H1 (cell line): ENCODE data around the gene LENG9. TPM values are rescaled to one million over a fixed set of nuclear protein-coding genes. Genes with fewer than 3 reads are reported as not detected.
A peak's percentile ranks its signal among the peaks of the same experiment; 100 is the strongest.

Experiments used
- CTCF ChIA-PET: fragments of 300-600 bp; sonication (Branson Sonifier 250); formaldehyde crosslinking; loops from one replicate; lab custom pipeline; 2021; ENCODE audit not compliant: partially characterized antibody; lab: Charles Lee
- POLR2A ChIA-PET: fragments of 300-600 bp; sonication (Branson Sonifier 250); formaldehyde crosslinking; loops from one replicate; lab custom pipeline; 2021; ENCODE audit warnings: inconsistent platforms; ENCODE audit not compliant: partially characterized antibody; lab: Charles Lee
- DNase-seq, 2 experiments: peaks; one replicate each; pipeline versions ENCODE4 v3.0.0 to v3.0.0-alpha.2; 2010 to 2022; ENCODE audit warnings: low spot score in 2 of 2, low read depth in 1 of 2, mixed read lengths in 1 of 2
- FAIRE-seq: peaks from 2 replicates; lab custom pipeline; 2011; peaks lifted over from hg19 to GRCh38; lab: Jason Lieb, UNC
- H2AFZ ChIP-seq: 2 replicates; pipeline ENCODE4 v1.8.1; 2012; ENCODE audit warnings: low read length, inconsistent platforms
- H2AK5ac ChIP-seq: 2 replicates; pipeline ENCODE4 v1.6.1; 2013; ENCODE audit warnings: low read depth, low read length
- H2BK120ac ChIP-seq: replicated peaks from 2 replicates; pipeline ENCODE3; 2013; ENCODE audit warnings: low read depth, low read length, inconsistent platforms
- H2BK12ac ChIP-seq: 2 replicates; pipeline ENCODE4 v1.6.1; 2013; ENCODE audit warnings: low read depth, low read length
- H2BK15ac ChIP-seq: 2 replicates; pipeline ENCODE4 v1.6.1; 2013; ENCODE audit warnings: low read length
- H2BK20ac ChIP-seq: 2 replicates; pipeline ENCODE4 v1.6.1; 2013; ENCODE audit warnings: low read length
- H2BK5ac ChIP-seq: 2 replicates; pipeline ENCODE4 v1.6.1; 2013; ENCODE audit warnings: low read depth, low read length
- H3K14ac ChIP-seq: 2 replicates; pipeline ENCODE4 v1.6.1; 2013; ENCODE audit warnings: inconsistent platforms; ENCODE audit not compliant: insufficient read length
- H3K18ac ChIP-seq: 2 replicates; pipeline ENCODE4 v1.6.1; 2013; ENCODE audit warnings: low read length; ENCODE audit errors: extremely low read depth
- H3K23ac ChIP-seq: 2 replicates; pipeline ENCODE4 v1.6.1; 2013; ENCODE audit warnings: inconsistent platforms; ENCODE audit not compliant: insufficient read length
- H3K23me2 ChIP-seq: 2 replicates; pipeline ENCODE4 v1.6.1; 2013; ENCODE audit warnings: low read depth, low read length
- H3K27ac ChIP-seq: 2 replicates; pipeline ENCODE4 v1.6.1; 2011; ENCODE audit warnings: low read depth, low read length, inconsistent platforms
- H3K27me3 ChIP-seq, 4 experiments: replicated peaks in 1 of 4; 1 replicate in 1 of 4; 2 replicates in 3 of 4; pipeline versions ENCODE4 v1.6.1 to v1.8.1; 2011 to 2013; ENCODE audit warnings: low read length in 3 of 4, mild to moderate bottlenecking in 3 of 4, inconsistent platforms in 2 of 4, mixed read lengths in 2 of 4, moderate library complexity in 1 of 4; ENCODE audit not compliant: control insufficient read depth in 3 of 4, insufficient read depth in 3 of 4; ENCODE audit errors: extremely low read depth in 1 of 4
- H3K36me3 ChIP-seq, 4 experiments: 2 replicates each; pipeline versions ENCODE4 v1.6.1 to v1.8.1; 2011 to 2013; ENCODE audit warnings: mild to moderate bottlenecking in 4 of 4, low read length in 3 of 4, moderate library complexity in 2 of 4, control low read depth in 1 of 4, inconsistent platforms in 1 of 4; ENCODE audit not compliant: insufficient read depth in 4 of 4, control insufficient read depth in 2 of 4
- H3K4ac ChIP-seq: replicated peaks from 2 replicates; pipeline ENCODE3; 2013; ENCODE audit warnings: low read length, low read depth, mixed read lengths, inconsistent platforms; ENCODE audit not compliant: insufficient read length
- H3K4me1 ChIP-seq, 4 experiments: replicated peaks in 1 of 4; 1 replicate in 1 of 4; 2 replicates in 3 of 4; pipeline versions ENCODE4 v1.6.1 to v1.8.1; 2011 to 2013; ENCODE audit warnings: low read length in 3 of 4, inconsistent platforms in 2 of 4, mixed read lengths in 1 of 4; ENCODE audit not compliant: insufficient read depth in 4 of 4, control insufficient read depth in 3 of 4
- H3K4me2 ChIP-seq, 2 experiments: 2 replicates each; pipeline versions ENCODE4 v1.6.1 to v1.8.1; 2011 to 2013; ENCODE audit warnings: low read depth in 2 of 2, low read length in 2 of 2, control low read depth in 1 of 2, inconsistent platforms in 1 of 2, mild to moderate bottlenecking in 1 of 2; ENCODE audit not compliant: insufficient read depth in 1 of 2
- H3K4me3 ChIP-seq, 4 experiments: fragments of 200-600, 300-600 bp in 1 of 4; sonication (generic), shearing (Covaris generic), sonication (Bioruptor Twin) in 1 of 4; 2 replicates each; pipeline versions ENCODE4 v1.5.1 to v1.8.1; 2011 to 2016; ENCODE audit warnings: low read length in 4 of 4, low read depth in 3 of 4, control low read depth in 2 of 4, inconsistent platforms in 2 of 4, mild to moderate bottlenecking in 2 of 4, mixed read lengths in 1 of 4, moderate library complexity in 1 of 4; ENCODE audit not compliant: insufficient read depth in 2 of 4; ENCODE audit errors: extremely low read depth in 1 of 4
- H3K56ac ChIP-seq: replicated peaks from 2 replicates; pipeline ENCODE3; 2013; ENCODE audit warnings: low read depth, mild to moderate bottlenecking, mixed read lengths, low read length, inconsistent platforms; ENCODE audit not compliant: insufficient read length
- H3K79me1 ChIP-seq: 2 replicates; pipeline ENCODE4 v1.6.1; 2013; ENCODE audit warnings: low read depth, low read length, control low read depth
- H3K79me2 ChIP-seq, 2 experiments: 2 replicates each; pipeline versions ENCODE4 v1.6.1 to v1.8.1; 2012 to 2013; ENCODE audit warnings: low read length in 2 of 2, mild to moderate bottlenecking in 2 of 2, inconsistent platforms in 1 of 2; ENCODE audit not compliant: insufficient read depth in 2 of 2, control insufficient read depth in 1 of 2
- H3K9ac ChIP-seq, 4 experiments: replicated peaks in 1 of 4; 1 replicate in 1 of 4; 2 replicates in 3 of 4; pipeline versions ENCODE4 v1.6.1 to v1.8.1; 2011 to 2013; ENCODE audit warnings: low read depth in 3 of 4, low read length in 3 of 4, control low read depth in 2 of 4, mild to moderate bottlenecking in 2 of 4, moderate library complexity in 2 of 4, inconsistent platforms in 1 of 4; ENCODE audit errors: extremely low read depth in 1 of 4
- H3K9me3 ChIP-seq, 2 experiments: 2 replicates each; pipeline versions ENCODE4 v1.6.1 to v1.8.1; 2012 to 2013; ENCODE audit warnings: mild to moderate bottlenecking in 2 of 2, moderate library complexity in 2 of 2, control low read depth in 1 of 2, inconsistent platforms in 1 of 2, low read depth in 1 of 2, low read length in 1 of 2, mixed read lengths in 1 of 2; ENCODE audit not compliant: insufficient read depth in 2 of 2
- H4K20me1 ChIP-seq, 2 experiments: replicated peaks in 1 of 2; 2 replicates each; pipeline versions ENCODE3 to v1.8.1; 2011 to 2013; ENCODE audit warnings: inconsistent platforms in 2 of 2, low read length in 2 of 2, mild to moderate bottlenecking in 1 of 2; ENCODE audit not compliant: insufficient read depth in 2 of 2, control insufficient read depth in 1 of 2
- H4K5ac ChIP-seq: 2 replicates; pipeline ENCODE4 v1.6.1; 2013; ENCODE audit warnings: low read length, low read depth, mixed read lengths, inconsistent platforms; ENCODE audit not compliant: insufficient read length
- H4K8ac ChIP-seq: 2 replicates; pipeline ENCODE4 v1.8.0; 2013; ENCODE audit warnings: mild to moderate bottlenecking, moderate library complexity, low read length, inconsistent platforms; ENCODE audit not compliant: insufficient read depth; ENCODE audit errors: extremely low read depth
- H4K91ac ChIP-seq: replicated peaks from 2 replicates; pipeline ENCODE3; 2013; ENCODE audit warnings: low read length, mixed read lengths, inconsistent platforms; ENCODE audit not compliant: insufficient read length
- CBX8 ChIP-seq: fragments of 300-800, 300-1000 bp; sonication (generic); IDR thresholded peaks from 2 replicates; pipeline ENCODE4 v1.7.1; 2016; ENCODE audit warnings: low read depth, low read length, borderline replicate concordance
- CEBPB ChIP-seq: IDR thresholded peaks from 2 replicates; pipeline ENCODE4 v1.6.1; 2012; ENCODE audit warnings: low read depth, low read length
- CREB1 ChIP-seq: IDR thresholded peaks from 2 replicates; pipeline ENCODE4 v1.6.1; 2012; ENCODE audit warnings: inconsistent platforms
- CTCF ChIP-seq, 3 experiments: IDR thresholded peaks; 1 replicate in 2 of 3; 2 replicates in 1 of 3; pipeline versions ENCODE4 v1.5.1 to v1.6.1; 2011; ENCODE audit warnings: low read length in 3 of 3, mild to moderate bottlenecking in 3 of 3, inconsistent platforms in 2 of 3, low read depth in 1 of 3, moderate library complexity in 1 of 3; ENCODE audit not compliant: insufficient read depth in 1 of 3; ENCODE audit errors: control extremely low read depth in 1 of 3
- EZH2 ChIP-seq: fragments of 200-600 bp; sonication (generic); IDR thresholded peaks from 2 replicates; pipeline ENCODE4 v1.7.1; 2012; ENCODE audit warnings: low read depth, mild to moderate bottlenecking, moderate library complexity, low read length, inconsistent platforms; ENCODE audit not compliant: severe bottlenecking
- KDM5A ChIP-seq: fragments of 200-600 bp; IDR thresholded peaks from 2 replicates; pipeline ENCODE4 v1.7.1; 2012; ENCODE audit warnings: mild to moderate bottlenecking, low read length, inconsistent platforms, mixed read lengths
- POLR2AphosphoS5 ChIP-seq: IDR thresholded peaks from 2 replicates; pipeline ENCODE4 v1.6.1; 2011; ENCODE audit warnings: low read depth, low read length
- POU5F1 ChIP-seq: IDR thresholded peaks from 2 replicates; pipeline ENCODE4 v1.6.1; 2011; ENCODE audit warnings: low read depth, mild to moderate bottlenecking, low read length, moderate library complexity
- RAD21 ChIP-seq, 2 experiments: IDR thresholded peaks in 1 of 2; conservative IDR thresholded peaks in 1 of 2; 2 replicates each; pipeline ENCODE4 v1.6.1; 2011; ENCODE audit warnings: low read depth in 2 of 2, low read length in 2 of 2, improper control_type of control experiment in 1 of 2, inconsistent platforms in 1 of 2, mild to moderate bottlenecking in 1 of 2, moderate library complexity in 1 of 2
- RFX5 ChIP-seq: IDR thresholded peaks from 2 replicates; pipeline ENCODE4 v1.6.1; 2011; ENCODE audit warnings: low read depth, low read length, improper control_type of control experiment, borderline replicate concordance
- RNF2 ChIP-seq: fragments of 200-900, 300-1000 bp; sonication (generic); IDR thresholded peaks from 2 replicates; pipeline ENCODE4 v1.7.1; 2016; ENCODE audit warnings: borderline replicate concordance, low read depth, mild to moderate bottlenecking, antibody characterized with exemption, low read length; ENCODE audit not compliant: poor library complexity, severe bottlenecking; ENCODE audit errors: missing control alignments
- whole genome bisulfite sequencing, 2 experiments: shearing (Covaris generic) in 1 of 2; methylation state at CpG; one replicate each; pipeline versions ENCODE4 v1.1.6 to v1.1.7; 2013 to 2015; ENCODE audit warnings: low lambda C conversion rate in 2 of 2, mixed read lengths in 2 of 2, inconsistent platforms in 1 of 2, low coverage in 1 of 2, missing lambda C conversion rate in 1 of 2; ENCODE audit not compliant: insufficient replicate concordance in 2 of 2, insufficient coverage in 1 of 2, insufficient read length in 1 of 2; ENCODE audit errors: extremely low coverage in 1 of 2, missing lambda C conversion rate in 1 of 2; 5-methylcytosine and 5-hydroxymethylcytosine counted together
- polyA plus RNA-seq, 7 experiments: library from polyadenylated mRNA; depleted of rRNA in 3 of 7; stranded (reverse) in 5 of 7; unstranded in 2 of 7; fragments of >200 nt in 5 of 7; fragments of 200-250 nt in 2 of 7; gene quantifications; 1 replicate in 5 of 7; 2 replicates in 1 of 7; 4 replicates in 1 of 7; pipeline versions ENCODE4 v1.2.1 to v1.2.3, GENCODE V29; 2011 to 2013; ENCODE audit warnings: missing spikeins in 2 of 7, mixed read lengths in 2 of 7
- total RNA-seq: library from RNA; stranded (reverse); fragmentation: NEBNext Ultra II Directional; extraction: Animal tissue kit (Norgen Biotek cat#: 25700); gene quantifications from 2 replicates; pipeline ENCODE4 v1.2.1, GENCODE V29; 2021

Gene LENG9
- total and polyA plus RNA-seq, 2 of the 8 experiments (the other 6 are each of a cell fraction or from before 2014, with no cell fraction given) = 1.6 to 3.9 TPM

- 69% methylated on average over 3 of the region's 3 CpGs; no CpG with 5 or more reads in 1 of the 2 experiments for whole genome bisulfite sequencing, 2 experiments
- H2AK5ac ChIP-seq = no peak overlapping the region
- no peak for TF ChIP-seq EZH2
- TF ChIP-seq POU5F1 = no peak
- no peak for TF ChIP-seq POLR2AphosphoS5
- no peak for TF ChIP-seq RFX5
- TF ChIP-seq CEBPB = no peak
- 0 out of 4 replicates have a peak, but pooled peaks of 1 of the 2 experiments have one; percentile 2 for TF ChIP-seq RAD21 (IDR thresholded peaks at IDR 0.05 in 1 of 2, conservative IDR thresholded peaks at IDR 0.05 in 1 of 2; ENCODE audit: low read depth in 2 of 2, low read length in 2 of 2)
- no peak for TF ChIP-seq RNF2
- no peak for TF ChIP-seq CREB1
- TF ChIP-seq KDM5A = no peak
- TF ChIP-seq CBX8 = no peak
- peak in 2 of 3 experiments; percentile 14 to 25; a peak in 2 of 4 replicates for TF ChIP-seq CTCF (IDR thresholded peaks at IDR 0.05; ENCODE audit: control extremely low read depth in 1 of 3, insufficient read depth in 1 of 3, low read depth in 1 of 3, low read length in 3 of 3)
These were observed 14.1 kb upstream of the LENG9 start for GRCh38 chr19:54477650-54478049.

More at GRCh38 chr19:54477650-54478049, 14.1 kb upstream of the LENG9 start:
- Histone ChIP-seq H3K23me2 (peaks cover 2% of the 10 kb centered on the region; the same call in 1 of the 2 replicates), H3K9me3 (no peaks in the 10 kb centered on the region), H2BK12ac (no peak overlapping the region), H3K79me1 (no peaks in the 10 kb centered on the region), H4K20me1 (no peaks in the 10 kb centered on the region), H3K27me3 (0 out of 7 replicates have a peak, but pooled peaks cover 0 to 3% (median 0%) of the 10 kb centered on the region in 4 experiments), H4K5ac (no peak overlapping the region), H3K4me1 (peaks cover 0 to 4% (median 0%) of the 10 kb centered on the region in 4 experiments; a peak in 3 of 7 replicates), H3K4ac (no peak overlapping the region), H2BK20ac (no peak overlapping the region), H3K36me3 (no peaks in the 10 kb centered on the region), H2BK15ac (no peak overlapping the region), H3K4me2 (no peak overlapping the region), H3K27ac (no peak overlapping the region), H3K79me2 (no peaks in the 10 kb centered on the region), H3K9ac (no peak overlapping the region), H4K8ac (no peak overlapping the region), H2AFZ (no peak overlapping the region), H3K18ac (no peak overlapping the region), H3K56ac (no peak overlapping the region), H4K91ac (no peak overlapping the region), H3K23ac (no peak overlapping the region), H2BK5ac (no peak overlapping the region), H3K4me3 (no peak overlapping the region), H3K14ac (no peak overlapping the region), H2BK120ac (no peak overlapping the region)
- POLR2A ChIA-PET = no interaction called here
- FAIRE-seq = no peak
- CTCF ChIA-PET = interaction anchor here (0.6 to 2.3 kb wide), 14 partner anchors 11 to 624 kb away, joined by 3 to 6 read pairs (median 3); partner anchors contain the start of gene LENG8
- no peak for DNase-seq
